HG02870 (cell line): ENCODE results near the gene SRA1.

Source experiments
- ATAC-seq: cut with Tn5 transposase; IDR thresholded peaks from one replicate; pipeline ENCODE4 v1.9.1; 2021; ENCODE audit warnings: mild to moderate bottlenecking, moderate library complexity; ENCODE audit not compliant: unreplicated experiment

The SRA1 gene

DNA sequence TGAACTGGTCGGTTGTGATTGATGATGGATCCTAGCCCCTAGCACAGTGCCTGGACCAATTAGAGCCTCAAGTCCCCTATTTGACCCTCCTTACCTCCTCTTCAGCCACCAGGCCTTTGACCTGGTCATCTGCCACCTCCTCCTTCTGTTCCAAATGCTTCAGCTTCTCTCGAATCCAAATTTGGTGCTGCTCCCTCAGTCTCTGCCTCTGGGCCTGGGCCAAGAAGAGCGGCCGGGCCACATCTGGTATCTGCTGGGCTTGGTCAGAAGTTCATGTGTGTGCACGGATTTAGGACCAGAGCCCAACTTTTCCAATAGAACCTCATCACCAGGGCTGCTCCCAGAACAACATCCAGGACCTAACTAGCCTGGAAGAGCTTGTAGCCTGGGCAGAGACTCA is 13.8 kb upstream of the SRA1 start:
- no peak for ATAC-seq

- ATAC-seq = no peak
These were observed 13.2 kb upstream of the SRA1 start for GRCh38 chr5:140570488-140570887.

GRCh38 chr5:140570058-140570457 is 12.8 kb upstream of the SRA1 start:
- no peak for ATAC-seq

- ATAC-seq = no peak
These were observed 11.9 kb upstream of the SRA1 start for GRCh38 chr5:140569197-140569596.

GRCh38 chr5:140568443-140569063 is 11.3 kb upstream of the SRA1 start:
- no peak for ATAC-seq

DNA sequence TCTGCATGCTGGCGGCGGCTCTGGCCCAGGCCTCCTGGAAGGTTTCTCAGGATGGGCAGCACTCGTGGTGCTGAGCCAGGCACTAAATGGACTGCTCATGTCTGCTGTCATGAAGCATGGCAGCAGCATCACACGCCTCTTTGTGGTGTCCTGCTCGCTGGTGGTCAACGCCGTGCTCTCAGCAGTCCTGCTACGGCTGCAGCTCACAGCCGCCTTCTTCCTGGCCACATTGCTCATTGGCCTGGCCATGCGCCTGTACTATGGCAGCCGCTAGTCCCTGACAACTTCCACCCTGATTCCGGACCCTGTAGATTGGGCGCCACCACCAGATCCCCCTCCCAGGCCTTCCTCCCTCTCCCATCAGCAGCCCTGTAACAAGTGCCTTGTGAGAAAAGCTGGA is 10.6 kb upstream of the SRA1 start:
- ATAC-seq = no peak

DNA sequence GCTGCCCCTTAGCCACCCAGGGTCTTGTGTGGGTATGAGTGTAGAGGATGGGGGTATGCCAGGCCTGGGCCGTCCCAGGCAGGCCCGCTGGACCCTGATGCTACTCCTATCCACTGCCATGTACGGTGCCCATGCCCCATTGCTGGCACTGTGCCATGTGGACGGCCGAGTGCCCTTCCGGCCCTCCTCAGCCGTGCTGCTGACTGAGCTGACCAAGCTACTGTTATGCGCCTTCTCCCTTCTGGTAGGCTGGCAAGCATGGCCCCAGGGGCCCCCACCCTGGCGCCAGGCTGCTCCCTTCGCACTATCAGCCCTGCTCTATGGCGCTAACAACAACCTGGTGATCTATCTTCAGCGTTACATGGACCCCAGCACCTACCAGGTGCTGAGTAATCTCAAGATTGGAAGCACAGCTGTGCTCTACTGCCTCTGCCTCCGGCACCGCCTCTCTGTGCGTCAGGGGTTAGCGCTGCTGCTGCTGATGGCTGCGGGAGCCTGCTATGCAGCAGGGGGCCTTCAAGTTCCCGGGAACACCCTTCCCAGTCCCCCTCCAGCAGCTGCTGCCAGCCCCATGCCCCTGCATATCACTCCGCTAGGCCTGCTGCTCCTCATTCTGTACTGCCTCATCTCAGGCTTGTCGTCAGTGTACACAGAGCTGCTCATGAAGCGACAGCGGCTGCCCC is 10.0 kb upstream of the SRA1 start:
- ATAC-seq = no peak

- no peak for ATAC-seq
These were observed 9.4 kb upstream of the SRA1 start for GRCh38 chr5:140566665-140567064.

- no peak for ATAC-seq
These were observed 8.5 kb upstream of the SRA1 start for GRCh38 chr5:140565780-140566095.

DNA sequence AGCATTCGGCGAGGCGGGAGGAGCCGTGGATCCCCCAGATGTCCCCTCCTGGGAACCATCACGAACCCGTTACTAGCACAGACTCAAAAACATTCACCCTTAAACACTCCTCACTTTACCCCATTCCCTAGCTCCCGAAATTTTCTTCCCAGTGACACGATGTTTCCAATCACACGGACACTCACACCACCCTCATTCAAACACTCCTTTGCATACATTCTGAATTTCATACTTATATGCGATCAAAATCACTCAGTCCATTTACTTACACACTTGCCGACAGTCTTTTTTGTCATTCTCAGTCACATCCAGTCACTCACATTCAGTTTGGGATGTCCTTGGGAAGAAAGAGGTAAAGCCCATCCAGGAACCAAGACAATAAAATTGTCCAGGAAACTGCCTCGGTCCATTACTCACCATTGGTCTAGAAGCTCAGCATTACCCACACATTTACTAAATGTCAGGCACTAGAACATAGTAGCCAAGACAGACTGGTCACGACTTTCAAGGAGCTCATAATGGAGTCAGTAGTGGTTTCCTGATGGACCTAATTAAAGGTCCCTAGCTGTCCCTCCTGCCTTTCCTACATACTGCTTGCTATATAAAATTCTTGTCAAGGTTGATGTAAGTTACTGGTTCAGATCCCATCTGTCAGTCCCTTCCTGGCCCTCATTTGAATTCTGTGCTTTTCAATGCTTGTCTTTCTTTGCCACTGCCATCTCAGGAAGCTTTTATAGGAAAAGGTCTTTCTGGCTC is 7.9 kb upstream of the SRA1 start:
- no peak for ATAC-seq

DNA sequence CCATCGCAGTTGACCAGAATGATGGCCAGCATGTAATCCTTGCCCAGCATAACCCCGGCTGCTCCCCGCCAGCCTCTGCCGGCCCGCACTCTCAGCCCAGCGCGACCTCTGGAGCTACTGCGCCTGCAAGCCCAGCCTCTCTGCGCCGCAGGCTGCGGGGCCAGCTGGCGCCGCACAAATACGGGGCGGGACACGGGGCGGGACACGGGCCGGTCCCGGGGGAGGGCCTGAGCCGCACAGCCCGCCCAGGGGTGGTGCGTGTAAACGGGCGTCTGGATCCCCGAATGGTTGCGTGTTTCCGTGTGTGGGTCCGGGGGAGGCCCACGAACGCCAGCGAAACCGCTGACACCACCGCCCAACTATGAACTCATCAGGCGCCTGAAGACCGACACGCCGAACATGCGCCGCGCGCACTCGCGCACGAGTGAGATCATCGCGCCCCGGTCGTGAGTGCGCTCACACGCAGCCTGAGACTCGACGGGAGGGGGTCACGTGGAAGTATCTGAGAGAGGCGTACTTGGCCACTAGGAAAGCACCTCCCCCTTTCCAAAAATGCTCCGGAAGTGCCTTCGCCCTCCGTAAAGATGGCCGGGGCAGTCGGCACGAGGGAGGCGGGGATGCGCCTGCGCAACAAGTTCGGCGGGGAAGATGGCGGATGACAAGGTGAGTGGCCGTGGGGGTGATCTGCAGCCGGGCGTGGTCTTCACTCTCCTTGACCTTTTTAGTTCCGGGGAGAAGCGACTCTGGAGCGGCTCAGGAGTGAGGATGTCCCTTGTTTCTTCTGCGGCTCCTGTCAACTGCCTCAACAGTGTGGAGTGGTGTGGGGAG is 7.1 kb upstream of the SRA1 start, which contains the start of the genes APBB3 and SLC35A4:
TSS of gene APBB3 (minus strand) at position 403 of the 828 bp plus-strand sequence. CDS start at position 50, 353 bp downstream.
TSS of gene SLC35A4 (plus strand) at position 633 of the 828 bp plus-strand sequence. CDS start 2,342 bp downstream, outside the sequence.
- ATAC-seq = peak; percentile 88

DNA sequence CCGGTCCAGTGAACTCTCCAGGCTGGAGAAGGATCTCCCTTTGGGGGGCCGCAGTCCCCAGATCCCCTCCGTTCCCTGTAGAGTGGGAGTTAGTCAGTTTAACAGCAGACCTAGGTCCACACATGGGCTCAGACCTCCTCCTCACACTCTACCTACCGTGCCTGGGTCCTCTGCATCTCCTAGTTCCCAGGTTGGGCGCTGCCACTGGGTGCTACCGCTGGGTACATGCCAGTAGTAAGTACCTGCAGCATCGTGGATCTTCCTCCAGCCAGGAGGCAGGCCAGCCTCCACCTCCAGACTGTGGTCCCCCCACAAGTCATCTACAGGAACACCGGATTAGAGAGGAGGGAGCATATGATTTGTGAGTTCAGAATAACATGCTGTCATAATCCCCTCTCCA is 6.3 kb upstream of the SRA1 start:
- ATAC-seq = no peak

GRCh38 chr5:140561753-140562523 is 4.7 kb upstream of the SRA1 start:
- no peak for ATAC-seq

GRCh38 chr5:140560227-140560626 is 3.0 kb upstream of the SRA1 start:
- no peak for ATAC-seq

DNA sequence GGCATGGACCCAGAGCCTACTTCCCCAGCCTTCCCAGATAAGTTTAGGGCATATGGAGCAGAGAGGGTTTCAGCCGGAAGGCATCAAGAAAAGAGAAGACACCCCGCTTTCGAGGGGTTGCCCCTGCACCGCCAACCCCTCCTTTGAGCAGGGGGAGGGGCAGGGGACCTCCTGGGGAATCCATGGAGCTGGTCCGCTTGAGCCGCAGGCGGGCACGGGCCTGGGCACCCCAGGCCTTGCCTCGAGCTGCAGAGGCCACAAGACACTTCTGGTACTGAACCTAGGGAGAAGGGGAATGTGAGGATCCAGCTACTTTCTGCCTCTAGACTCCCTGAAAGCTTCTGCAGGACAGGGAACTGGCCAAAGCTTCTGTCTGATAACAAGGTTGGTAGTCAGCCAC is 1.3 kb upstream of the SRA1 start:
- no peak for ATAC-seq

DNA sequence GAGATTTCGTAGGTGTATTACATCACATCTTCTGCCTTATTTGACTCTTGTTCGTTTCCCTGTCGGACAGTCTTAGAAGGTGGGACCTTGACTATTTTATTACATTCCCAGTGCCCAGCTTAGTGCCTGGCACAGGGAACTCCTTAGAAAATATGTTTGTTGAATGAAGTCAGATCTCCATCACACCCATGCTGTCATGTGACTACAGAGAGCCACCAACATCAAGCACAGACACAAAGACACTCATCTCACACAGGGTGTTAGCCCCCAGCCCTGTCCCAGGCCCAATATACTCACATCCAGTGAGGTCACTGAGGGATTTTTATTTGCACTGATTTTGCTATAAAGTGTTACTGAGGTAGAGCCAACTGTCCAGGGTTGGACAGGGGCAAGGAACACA is 692 bp upstream of the SRA1 start:
- no peak for ATAC-seq

DNA sequence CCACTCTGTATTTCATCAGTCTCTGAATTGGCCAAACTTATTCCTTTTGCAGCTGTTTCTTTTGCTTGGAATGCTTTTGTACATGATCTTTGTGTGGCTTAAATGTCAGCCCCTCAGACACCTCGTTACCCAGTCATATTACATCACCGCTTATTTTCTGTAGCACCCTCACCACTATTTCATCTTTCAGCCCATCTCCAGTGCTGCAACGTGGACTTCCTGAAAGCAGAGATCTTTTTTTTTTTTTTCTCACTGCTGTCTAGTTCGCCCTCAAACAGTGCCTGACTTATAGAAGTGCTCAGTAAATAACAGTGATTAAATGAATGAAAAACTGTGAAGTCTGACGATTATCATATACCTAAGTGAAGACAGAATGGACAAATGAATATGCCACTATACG is 835 bp downstream of the SRA1 start:
- no peak for ATAC-seq

GRCh38 chr5:140555747-140556312 is 1.4 kb downstream of the SRA1 start:
- no peak for ATAC-seq

GRCh38 chr5:140554454-140554853 is 2.8 kb downstream of the SRA1 start:
- ATAC-seq = no peak

GRCh38 chr5:140553657-140554056 is 3.6 kb downstream of the SRA1 start:
- no peak for ATAC-seq
